ENCODE data around the gene LITAFD.
"Not testable (repeated sequence)": the region's sequence is repeated elsewhere in the genome, so short reads cannot be mapped to it uniquely, and the experiment has no call there.

The LITAFD gene

DNA sequence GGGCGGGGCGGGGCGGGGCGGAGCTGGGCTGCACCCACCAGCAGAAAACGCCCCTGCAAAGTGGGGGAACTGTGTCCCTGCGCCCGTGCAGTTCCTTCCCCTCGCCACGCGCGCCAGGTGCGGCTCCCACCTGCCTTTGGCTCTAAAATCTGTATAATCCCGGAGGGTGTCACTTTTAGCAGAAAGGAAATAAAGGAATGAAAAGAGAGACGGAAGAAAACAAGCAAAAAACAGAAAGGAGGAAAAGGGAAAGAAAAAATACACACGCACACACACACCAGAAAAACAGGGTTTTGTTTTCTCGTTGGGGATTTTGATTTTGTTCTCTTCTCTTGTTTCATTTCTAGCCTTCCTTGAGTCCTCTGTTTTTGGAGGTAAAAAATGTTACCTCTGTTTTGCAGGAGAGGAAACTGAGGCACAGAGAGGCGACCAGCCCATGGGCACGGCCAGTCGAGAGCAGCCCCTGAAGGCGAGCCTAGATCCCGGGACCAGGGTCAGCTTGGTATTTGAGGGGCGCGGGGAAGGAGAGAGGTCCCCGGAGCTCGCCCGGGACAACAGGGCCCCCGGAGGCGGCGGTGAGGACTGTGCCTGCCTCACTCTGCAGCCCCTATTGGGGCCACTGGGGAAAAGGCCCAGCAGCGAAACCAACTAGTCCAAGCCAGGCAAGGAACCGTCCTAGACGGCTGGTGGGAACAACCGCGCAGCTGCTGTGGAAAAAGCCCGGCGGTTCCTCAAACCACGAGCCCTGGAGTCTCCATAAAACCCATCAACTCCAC, 12.8 kb upstream of the LITAFD start:
- Mint-ChIP-seq H3K27ac (peak overlapping the region; percentile 43 to 87 (median 52)), H3K4me3 (peak overlapping the region; percentile 84 to 89 (median 87))
- TF ChIP-seq, protein P1, sequence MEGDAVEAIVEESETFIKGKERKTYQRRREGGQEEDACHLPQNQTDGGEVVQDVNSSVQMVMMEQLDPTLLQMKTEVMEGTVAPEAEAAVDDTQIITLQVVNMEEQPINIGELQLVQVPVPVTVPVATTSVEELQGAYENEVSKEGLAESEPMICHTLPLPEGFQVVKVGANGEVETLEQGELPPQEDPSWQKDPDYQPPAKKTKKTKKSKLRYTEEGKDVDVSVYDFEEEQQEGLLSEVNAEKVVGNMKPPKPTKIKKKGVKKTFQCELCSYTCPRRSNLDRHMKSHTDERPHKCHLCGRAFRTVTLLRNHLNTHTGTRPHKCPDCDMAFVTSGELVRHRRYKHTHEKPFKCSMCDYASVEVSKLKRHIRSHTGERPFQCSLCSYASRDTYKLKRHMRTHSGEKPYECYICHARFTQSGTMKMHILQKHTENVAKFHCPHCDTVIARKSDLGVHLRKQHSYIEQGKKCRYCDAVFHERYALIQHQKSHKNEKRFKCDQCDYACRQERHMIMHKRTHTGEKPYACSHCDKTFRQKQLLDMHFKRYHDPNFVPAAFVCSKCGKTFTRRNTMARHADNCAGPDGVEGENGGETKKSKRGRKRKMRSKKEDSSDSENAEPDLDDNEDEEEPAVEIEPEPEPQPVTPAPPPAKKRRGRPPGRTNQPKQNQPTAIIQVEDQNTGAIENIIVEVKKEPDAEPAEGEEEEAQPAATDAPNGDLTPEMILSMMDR (IDR thresholded peaks at IDR 0.05; ENCODE audit: unreplicated experiment in 3 of 3) = peak in 1 of 3 experiments; percentile 8

DNA sequence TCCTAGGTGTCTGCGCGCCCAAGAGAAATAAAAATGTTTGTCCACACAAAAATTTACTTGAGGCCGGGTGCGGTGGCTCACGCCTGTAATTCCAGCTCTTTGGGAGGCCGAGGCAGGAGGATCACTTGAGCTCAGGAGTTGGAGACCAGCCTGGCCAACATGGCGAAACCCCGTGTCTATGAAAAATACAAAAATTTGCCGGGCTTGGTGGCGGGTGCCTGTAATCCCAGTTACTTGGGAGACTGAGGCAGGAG, 12.2 kb upstream of the LITAFD start:
- H3K9me3 Mint-ChIP-seq; H3K36me3 Mint-ChIP-seq (ENCODE audit: low read depth); H3K27ac Mint-ChIP-seq: not testable (repeated sequence)

More for the DNA sequence above, 12.8 kb upstream of the LITAFD start:
- peaks cover 42% of the 10 kb centered on the region for H3K4me1 Mint-ChIP-seq
- H3K9me3 Mint-ChIP-seq = no peaks in the 10 kb centered on the region
- no peaks in the 10 kb centered on the region for H3K27me3 Mint-ChIP-seq (ENCODE audit: low read depth)
- no peaks in the 10 kb centered on the region for H3K36me3 Mint-ChIP-seq (ENCODE audit: low read depth)

DNA sequence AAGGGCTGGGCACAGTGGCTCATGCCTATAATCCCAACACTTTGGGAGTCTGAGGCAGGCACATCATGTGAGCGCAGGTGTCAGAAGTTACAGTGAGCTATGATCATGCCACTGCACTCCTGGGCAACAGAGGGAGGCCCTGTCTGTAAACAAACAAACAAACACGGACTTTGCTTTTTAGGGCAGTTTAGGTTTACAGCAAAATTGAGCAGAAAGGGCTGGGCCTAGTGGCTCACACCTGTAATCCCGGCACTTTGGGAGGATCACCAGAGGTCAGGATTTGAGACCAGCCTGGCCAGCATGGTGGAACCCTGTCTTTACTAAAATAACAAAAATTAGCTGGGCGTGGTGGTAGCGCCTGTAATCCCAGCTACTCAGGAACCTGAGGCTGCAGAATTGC, 10.1 kb upstream of the LITAFD start:
- Mint-ChIP-seq H3K9me3 (no peaks in the 10 kb centered on the region), H3K4me3 (no peak overlapping the region), H3K4me1 (peaks cover 21% of the 10 kb centered on the region)

More for the DNA sequence above, 12.2 kb upstream of the LITAFD start:
- H3K27me3 Mint-ChIP-seq (ENCODE audit: low read depth) = not testable (repeated sequence)
- Mint-ChIP-seq H3K4me1 (peaks cover 38% of the 10 kb centered on the region), H3K4me3 (peak overlapping the region in 1 of 3 experiments; percentile 25)

DNA sequence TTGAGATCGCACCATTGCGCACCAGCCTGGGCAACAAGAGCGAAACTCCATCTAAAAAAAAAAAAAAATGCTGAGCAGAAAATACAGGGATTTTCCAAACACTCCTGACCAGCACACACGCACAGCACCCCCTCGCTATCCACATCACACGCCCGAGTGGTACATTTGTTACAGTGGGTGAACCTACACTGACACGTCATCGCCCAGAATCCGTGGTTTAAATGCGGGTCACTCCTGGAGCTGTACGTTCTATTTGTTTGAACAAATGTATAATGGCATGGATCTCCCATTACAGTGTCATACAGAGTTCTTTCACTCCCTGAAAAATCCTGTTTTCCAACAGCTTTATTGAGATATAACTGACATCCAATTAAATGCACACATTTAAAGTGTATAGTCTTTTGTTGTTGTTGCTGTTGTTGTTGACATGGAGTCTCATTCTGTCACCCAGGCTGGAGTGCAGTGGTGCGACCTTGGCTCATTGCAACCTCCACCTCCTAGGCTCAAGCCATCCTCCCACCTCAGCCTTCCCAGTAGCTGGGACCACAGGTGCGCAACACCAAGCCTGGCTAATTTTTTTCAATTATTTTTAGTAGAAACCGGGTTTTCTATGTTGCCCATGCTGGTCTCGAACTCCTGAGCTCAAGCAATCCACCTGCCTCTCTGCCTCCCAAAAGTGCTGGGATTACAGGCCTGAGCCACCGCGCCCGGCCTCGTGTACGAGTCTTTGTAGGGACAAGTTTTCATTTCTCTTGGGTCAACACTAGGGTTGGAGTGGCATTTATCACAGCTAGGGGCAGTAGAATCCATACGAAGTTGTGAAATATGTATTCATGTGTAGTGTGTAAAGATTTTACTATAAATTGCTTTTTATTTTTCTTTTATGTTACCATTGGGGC, 8.9 kb upstream of the LITAFD start:
- TF ChIP-seq, protein P1 (IDR thresholded peaks at IDR 0.05; ENCODE audit: unreplicated experiment in 3 of 3) = peak in 1 of 3 experiments; percentile 21
- Mint-ChIP-seq H3K4me1 (peaks cover 11% of the 10 kb centered on the region), H3K9me3 (no peaks in the 10 kb centered on the region), H3K27me3 (ENCODE audit: low read depth) (no peaks in the 10 kb centered on the region), H3K36me3 (ENCODE audit: low read depth) (no peaks in the 10 kb centered on the region), H3K4me3 (no peak overlapping the region), H3K27ac (no peak overlapping the region)

More for the DNA sequence above, 10.1 kb upstream of the LITAFD start:
- Mint-ChIP-seq H3K27me3 (ENCODE audit: low read depth) (no peaks in the 10 kb centered on the region), H3K36me3 (ENCODE audit: low read depth) (no peaks in the 10 kb centered on the region), H3K27ac (no peak overlapping the region)
- TF ChIP-seq, protein P1 (IDR thresholded peaks at IDR 0.05; ENCODE audit: unreplicated experiment in 3 of 3) = no peak

DNA sequence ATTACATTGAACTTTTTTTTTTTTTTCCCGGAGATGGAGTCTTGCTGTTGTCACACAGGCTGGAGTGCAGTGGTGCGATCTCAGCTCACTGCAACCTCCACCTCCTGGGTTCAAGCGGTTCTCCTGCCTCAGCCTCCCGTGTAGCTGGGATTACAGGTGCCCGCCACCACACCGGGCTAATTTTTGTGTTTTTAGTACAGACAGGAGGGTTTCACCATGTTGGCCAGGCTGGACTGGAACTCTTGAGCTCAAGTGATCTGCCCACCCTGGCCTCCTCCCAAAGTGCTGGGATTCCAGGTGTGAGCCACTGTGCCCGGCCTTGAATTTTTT, 8.3 kb upstream of the LITAFD start:
- H3K9me3 Mint-ChIP-seq = not testable (repeated sequence)

DNA sequence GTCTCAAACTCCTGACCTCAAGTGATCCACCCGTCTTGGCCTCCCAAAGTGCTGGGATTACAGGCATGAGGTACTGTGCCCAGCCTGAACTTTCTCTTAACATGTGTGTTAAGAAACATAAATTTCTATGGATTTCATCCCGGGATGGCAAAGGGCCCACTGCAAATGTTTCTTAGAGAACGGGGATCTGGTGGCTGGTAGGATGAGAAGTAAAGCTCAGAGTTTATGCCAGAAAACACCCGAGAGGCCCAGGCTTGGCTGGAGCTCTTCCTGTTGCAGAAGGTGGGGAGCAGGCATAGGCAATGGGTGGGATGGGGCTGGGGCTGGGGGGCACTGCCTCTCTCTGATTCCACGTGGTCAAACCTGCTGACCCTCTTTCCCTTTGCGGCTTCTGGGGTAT, 7.8 kb upstream of the LITAFD start:
- no peak overlapping the region for H3K27ac Mint-ChIP-seq
- no peaks in the 10 kb centered on the region for H3K36me3 Mint-ChIP-seq (ENCODE audit: low read depth)
- H3K9me3 Mint-ChIP-seq = no peaks in the 10 kb centered on the region
- H3K4me1 Mint-ChIP-seq = peaks cover 7% of the 10 kb centered on the region
- H3K4me3 Mint-ChIP-seq = no peak overlapping the region
- no peaks in the 10 kb centered on the region for H3K27me3 Mint-ChIP-seq (ENCODE audit: low read depth)
- TF ChIP-seq, protein P1 (IDR thresholded peaks at IDR 0.05; ENCODE audit: unreplicated experiment in 3 of 3) = no peak

More for the DNA sequence above, 8.3 kb upstream of the LITAFD start:
- not testable (repeated sequence) for H3K4me3 Mint-ChIP-seq; H3K27ac Mint-ChIP-seq; H3K36me3 Mint-ChIP-seq (ENCODE audit: low read depth); H3K27me3 Mint-ChIP-seq (ENCODE audit: low read depth)
- peaks cover 11% of the 10 kb centered on the region for H3K4me1 Mint-ChIP-seq

DNA sequence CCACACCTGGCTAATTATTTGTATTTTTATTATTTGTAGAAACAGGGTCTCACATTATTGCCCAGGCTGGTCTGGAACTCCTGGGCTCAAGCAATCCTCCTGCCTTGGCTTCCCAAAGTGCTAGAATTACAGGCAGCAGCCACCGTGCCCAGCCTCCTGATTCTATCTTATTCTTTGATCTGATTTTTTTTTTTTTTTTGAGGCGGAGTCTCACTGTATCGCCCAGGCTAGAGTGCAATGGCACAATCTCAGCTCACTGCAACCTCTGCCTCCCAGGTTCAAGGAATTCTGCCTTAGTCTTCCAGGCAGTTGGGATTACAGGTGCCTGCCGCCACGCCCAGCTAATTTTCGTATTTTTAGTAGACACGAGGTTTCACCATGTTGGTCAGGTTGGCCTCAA, 6.8 kb upstream of the LITAFD start:
- not testable (repeated sequence) for H3K27ac Mint-ChIP-seq; H3K4me1 Mint-ChIP-seq; H3K9me3 Mint-ChIP-seq; H3K4me3 Mint-ChIP-seq; H3K36me3 Mint-ChIP-seq (ENCODE audit: low read depth); H3K27me3 Mint-ChIP-seq (ENCODE audit: low read depth)

Data from nephron (organoid).